GM12872 (cell line): ENCODE results near the gene WNT5A.

Experiments used
- CTCF ChIP-seq: IDR thresholded peaks from 3 replicates; pipeline ENCODE4 v1.5.1; 2011; ENCODE audit warnings: low read depth, mild to moderate bottlenecking, low read length, moderate library complexity; ENCODE audit not compliant: insufficient read depth

Gene WNT5A

GRCh38 chr3:55505102-55505501 lies 18.0 kb upstream of the WNT5A start:
- TF ChIP-seq CTCF = peak; percentile 31; the same call in 2 of the 3 replicates

GRCh38 chr3:55501905-55502304 lies 14.8 kb upstream of the WNT5A start:
- no peak for TF ChIP-seq CTCF

- TF ChIP-seq CTCF = no peak
These were observed 13.6 kb upstream of the WNT5A start for GRCh38 chr3:55500555-55501330.

GRCh38 chr3:55498520-55498919 lies 11.4 kb upstream of the WNT5A start:
- TF ChIP-seq CTCF = no peak

- TF ChIP-seq CTCF = no peak
These were observed 10.1 kb upstream of the WNT5A start for GRCh38 chr3:55497250-55497649.

- no peak for TF ChIP-seq CTCF
These were observed 7.9 kb upstream of the WNT5A start for GRCh38 chr3:55494976-55495375.

GRCh38 chr3:55492976-55493375 lies 5.9 kb upstream of the WNT5A start:
- TF ChIP-seq CTCF = no peak
